D721Med (cell line): ENCODE results near the gene SCN4A.

ENCODE experiments used
- DNase-seq: peaks from one replicate; pipeline ENCODE4 v3.0.0; 2011; ENCODE audit warnings: low spot score; ENCODE audit not compliant: insufficient read length
- FAIRE-seq: peaks from 2 replicates; lab custom pipeline; 2011; peaks lifted over from hg19 to GRCh38; lab: Jason Lieb, UNC
- CTCF ChIP-seq: IDR thresholded peaks from 2 replicates; pipeline ENCODE4 v1.5.1; 2012; ENCODE audit warnings: mild to moderate bottlenecking, control low read depth; ENCODE audit not compliant: insufficient read depth; ENCODE audit errors: missing control alignments

SCN4A gene

DNA sequence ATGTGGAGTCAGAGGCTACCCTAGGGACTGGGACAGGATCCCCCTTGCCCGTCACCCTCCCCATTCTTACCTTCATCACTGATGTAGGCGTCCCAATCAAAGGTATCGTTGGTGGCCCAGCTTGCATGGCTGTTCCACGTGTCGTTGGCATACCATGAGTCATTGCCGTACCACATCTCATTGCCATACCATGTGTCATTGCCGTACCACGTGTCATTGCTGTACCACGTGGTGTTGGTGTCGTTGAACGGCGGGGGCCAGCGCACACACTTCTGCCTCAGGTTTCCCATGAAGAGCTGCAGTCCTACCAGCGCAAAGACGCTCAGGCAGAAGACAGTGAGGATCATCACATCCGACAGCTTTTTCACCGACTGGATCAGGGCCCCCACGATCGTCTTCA, 4.8 kb downstream of the SCN4A start:
- DNase-seq (no peak), FAIRE-seq (no peak)
- TF ChIP-seq CTCF = no peak

- no peak for FAIRE-seq
- TF ChIP-seq CTCF = no peak
- DNase-seq = no peak
Measured at GRCh38 chr17:63966646-63967264, 6.0 kb downstream of the SCN4A start.

DNA sequence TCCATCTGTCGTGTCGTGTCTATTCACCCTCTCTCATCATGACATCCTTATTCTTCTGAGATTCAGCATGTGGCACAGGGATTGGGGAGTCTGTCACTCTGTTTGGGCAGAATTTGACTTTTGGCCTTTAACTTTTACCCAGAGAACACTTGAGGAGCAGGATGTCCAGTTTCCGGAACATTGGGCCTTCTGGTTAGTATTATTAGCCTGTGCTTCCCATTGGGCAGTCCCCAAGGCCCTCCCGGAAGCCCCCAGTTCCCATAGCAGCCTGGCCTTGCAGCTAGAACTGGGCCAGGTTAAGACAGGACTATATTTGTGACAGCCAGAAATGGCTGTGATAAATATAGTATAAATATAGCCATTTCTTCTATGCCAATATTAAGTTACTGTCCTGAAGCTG, 9.6 kb downstream of the SCN4A start:
- DNase-seq (no peak), FAIRE-seq (no peak)

DNA sequence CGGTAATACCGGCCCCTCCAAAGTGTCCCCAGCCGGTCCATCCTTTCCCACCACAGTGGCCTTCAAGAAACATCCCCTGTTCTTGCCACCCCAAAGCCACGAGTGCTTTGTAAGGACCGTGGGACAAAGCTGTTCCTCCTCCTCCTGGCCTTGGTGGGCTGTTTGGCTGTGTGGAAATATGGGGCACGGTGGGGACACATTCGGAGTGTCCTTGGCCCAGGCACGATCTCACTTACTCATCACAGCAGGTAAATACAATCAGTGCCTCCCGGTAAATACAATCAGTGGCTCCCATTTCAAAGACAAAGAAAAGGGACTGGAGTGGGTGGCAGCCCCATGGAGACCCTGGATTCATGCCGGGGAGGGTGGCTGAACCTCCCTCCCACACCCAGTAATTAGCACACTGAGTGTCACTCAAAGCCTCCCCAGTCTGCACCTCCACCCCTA, 10.4 kb downstream of the SCN4A start:
- no peak for FAIRE-seq
- TF ChIP-seq CTCF = no peak
- no peak for DNase-seq

More for the DNA sequence above, 9.6 kb downstream of the SCN4A start:
- no peak for TF ChIP-seq CTCF

- no peak for TF ChIP-seq CTCF
- no peak for FAIRE-seq
- no peak for DNase-seq
Measured at GRCh38 chr17:63961355-63962212, 11.1 kb downstream of the SCN4A start.

GRCh38 chr17:63960430-63960829, 12.3 kb downstream of the SCN4A start:
- TF ChIP-seq CTCF = no peak
- DNase-seq = no peak
- FAIRE-seq = no peak

GRCh38 chr17:63960006-63960405, 12.7 kb downstream of the SCN4A start:
- TF ChIP-seq CTCF = no peak
- FAIRE-seq (no peak), DNase-seq (no peak)
